ENCODE measurements around the gene TOX2.

Gene TOX2

GRCh38 chr20:43914311-43915210 lies at the start of gene TOX2:
TOX2 (plus strand) TSS chr20:43914852; CDS start chr20:43914892, 40 bp downstream.
- DNase-seq (ENCODE audit: low spot score): peak; percentile 32

GRCh38 chr20:43868091-43868490 lies 46.6 kb upstream of the TOX2 start:
- DNase-seq (ENCODE audit: low spot score): no peak

- DNase-seq (ENCODE audit: low spot score): no peak
Observed at GRCh38 chr20:43870484-43870883, 44.2 kb upstream of the TOX2 start.

GRCh38 chr20:43878776-43879175 lies 35.9 kb upstream of the TOX2 start:
- DNase-seq (ENCODE audit: low spot score): no peak

GRCh38 chr20:43893930-43894329 lies 20.7 kb upstream of the TOX2 start:
- DNase-seq (ENCODE audit: low spot score): no peak

GRCh38 chr20:43894491-43894890 lies 20.2 kb upstream of the TOX2 start:
- DNase-seq (ENCODE audit: low spot score): no peak

- DNase-seq (ENCODE audit: low spot score): no peak
Observed at GRCh38 chr20:43895235-43895634, 19.4 kb upstream of the TOX2 start.

GRCh38 chr20:43899274-43900120 lies 15.2 kb upstream of the TOX2 start:
- DNase-seq (ENCODE audit: low spot score): no peak

GRCh38 chr20:43900121-43900466 lies 14.6 kb upstream of the TOX2 start:
- DNase-seq (ENCODE audit: low spot score): no peak

GRCh38 chr20:43900496-43900895 lies 14.2 kb upstream of the TOX2 start:
- no peak for DNase-seq (ENCODE audit: low spot score)

- no peak for DNase-seq (ENCODE audit: low spot score)
Observed at GRCh38 chr20:43901296-43901695, 13.4 kb upstream of the TOX2 start.

GRCh38 chr20:43903953-43904826 lies 10.5 kb upstream of the TOX2 start:
- no peak for DNase-seq (ENCODE audit: low spot score)

GRCh38 chr20:43904827-43905177 lies 9.8 kb upstream of the TOX2 start:
- no peak for DNase-seq (ENCODE audit: low spot score)

GRCh38 chr20:43906505-43907034 lies 8.1 kb upstream of the TOX2 start:
- no peak for DNase-seq (ENCODE audit: low spot score)

- no peak for DNase-seq (ENCODE audit: low spot score)
Observed at GRCh38 chr20:43909211-43909610, 5.4 kb upstream of the TOX2 start.

GRCh38 chr20:43909720-43910119 lies 4.9 kb upstream of the TOX2 start:
- no peak for DNase-seq (ENCODE audit: low spot score)

GRCh38 chr20:43910564-43910963 lies 4.1 kb upstream of the TOX2 start:
- DNase-seq (ENCODE audit: low spot score): no peak

- DNase-seq (ENCODE audit: low spot score): no peak
Observed at GRCh38 chr20:43911066-43911465, 3.6 kb upstream of the TOX2 start.

GRCh38 chr20:43913291-43914025 lies 1.2 kb upstream of the TOX2 start:
- DNase-seq (ENCODE audit: low spot score): no peak

- peak; percentile 17 for DNase-seq (ENCODE audit: low spot score)
Observed at GRCh38 chr20:43915211-43916072, 790 bp downstream of the TOX2 start.
